ENCODE data around the gene GUCA2A. TPM values are rescaled to one million over a fixed set of nuclear protein-coding genes. Genes with fewer than 3 reads are reported as not detected.

The GUCA2A gene
- polyA plus RNA-seq, 3 donors: not detected

DNA sequence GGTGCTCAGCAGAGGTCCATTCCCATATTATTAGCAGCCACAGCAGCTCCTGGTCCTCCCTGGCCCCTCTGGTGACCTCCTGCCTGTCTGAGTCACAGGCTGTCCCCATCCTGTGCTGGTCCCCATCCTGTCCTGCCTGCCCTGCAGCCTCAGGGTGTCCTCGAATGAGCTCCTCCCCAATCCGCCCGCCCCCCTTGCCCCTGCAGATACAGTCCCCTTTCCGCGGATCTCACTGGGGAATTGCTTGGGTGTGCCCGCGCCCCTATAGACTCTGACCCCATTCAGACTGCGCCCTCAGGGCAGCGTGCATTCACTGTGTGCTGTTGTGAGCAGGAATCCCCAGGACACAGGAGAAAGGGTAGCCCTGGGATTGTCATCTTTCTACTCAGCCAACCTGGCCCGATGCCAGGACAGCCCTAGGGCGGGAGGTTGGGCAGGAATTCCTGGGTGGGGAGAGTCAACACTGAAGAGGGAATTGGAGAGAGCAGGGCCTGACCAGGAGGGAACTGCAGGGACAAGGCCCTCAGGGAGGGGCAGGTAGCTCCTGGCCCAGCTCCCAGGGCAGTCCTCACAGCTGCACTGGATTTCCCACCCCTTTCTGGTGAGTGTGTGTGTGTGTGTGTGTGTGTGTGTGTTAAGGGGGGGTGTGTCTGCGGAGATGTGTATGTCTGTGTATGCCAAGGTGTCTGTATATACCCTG, 1.1 kb upstream of the GUCA2A start:
- Mint-ChIP-seq H3K9me3 (peaks cover 0 to 10% (median 6%) of the 10 kb centered on the region in 7 donors), H3K27me3 (ENCODE audit: low read depth in 3 of 3) (peaks cover 5 to 9% (median 6%) of the 10 kb centered on the region in 3 donors), H3K36me3 (no peaks in the 10 kb centered on the region), H3K4me1 (peaks cover 16% of the 10 kb centered on the region), H3K4me3 (no peak overlapping the region), H3K27ac (no peak overlapping the region)
- H3K4me3 ChIP-seq (replicated peaks in 1 of 3; ENCODE audit: low read depth in 2 of 3, low read length in 3 of 3): no peak overlapping the region
- no peak overlapping the region for H3K4me2 ChIP-seq (replicated peaks; ENCODE audit: extremely low read depth, low read length, poor library complexity, severe bottlenecking)
- no peak for DNase-seq
- no peaks in the 10 kb centered on the region for H3K36me3 ChIP-seq (replicated peaks in 1 of 2; ENCODE audit: control insufficient read depth in 1 of 2, insufficient read depth in 2 of 2, low read length in 2 of 2)
- TF ChIP-seq, protein P1, sequence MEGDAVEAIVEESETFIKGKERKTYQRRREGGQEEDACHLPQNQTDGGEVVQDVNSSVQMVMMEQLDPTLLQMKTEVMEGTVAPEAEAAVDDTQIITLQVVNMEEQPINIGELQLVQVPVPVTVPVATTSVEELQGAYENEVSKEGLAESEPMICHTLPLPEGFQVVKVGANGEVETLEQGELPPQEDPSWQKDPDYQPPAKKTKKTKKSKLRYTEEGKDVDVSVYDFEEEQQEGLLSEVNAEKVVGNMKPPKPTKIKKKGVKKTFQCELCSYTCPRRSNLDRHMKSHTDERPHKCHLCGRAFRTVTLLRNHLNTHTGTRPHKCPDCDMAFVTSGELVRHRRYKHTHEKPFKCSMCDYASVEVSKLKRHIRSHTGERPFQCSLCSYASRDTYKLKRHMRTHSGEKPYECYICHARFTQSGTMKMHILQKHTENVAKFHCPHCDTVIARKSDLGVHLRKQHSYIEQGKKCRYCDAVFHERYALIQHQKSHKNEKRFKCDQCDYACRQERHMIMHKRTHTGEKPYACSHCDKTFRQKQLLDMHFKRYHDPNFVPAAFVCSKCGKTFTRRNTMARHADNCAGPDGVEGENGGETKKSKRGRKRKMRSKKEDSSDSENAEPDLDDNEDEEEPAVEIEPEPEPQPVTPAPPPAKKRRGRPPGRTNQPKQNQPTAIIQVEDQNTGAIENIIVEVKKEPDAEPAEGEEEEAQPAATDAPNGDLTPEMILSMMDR (IDR thresholded peaks at IDR 0.05): no peak
- H3K4me1 ChIP-seq (ENCODE audit: control insufficient read depth in 1 of 2, insufficient read depth in 2 of 2, low read length in 2 of 2): peaks cover 6 to 19% of the 10 kb centered on the region in 2 donors
- H3K27ac ChIP-seq (ENCODE audit: low read depth in 1 of 2, low read length in 2 of 2): no peak overlapping the region
- intact Hi-C loops (cut with micrococcal nuclease): no loop called here
- H3K27me3 ChIP-seq (ENCODE audit: control insufficient read depth in 2 of 2, insufficient read depth in 2 of 2, low read length in 2 of 2): no peaks in the 10 kb centered on the region
- H3K79me2 ChIP-seq (ENCODE audit: insufficient read depth, low read length): no peaks in the 10 kb centered on the region
- H3K9ac ChIP-seq (ENCODE audit: insufficient read depth, low read length, poor library complexity, severe bottlenecking): no peak overlapping the region
- H3K9me3 ChIP-seq (replicated peaks in 1 of 2; ENCODE audit: control insufficient read depth in 1 of 2, insufficient read depth in 1 of 2, low read length in 2 of 2): no peaks in the 10 kb centered on the region
- 80% methylated on average over 10 of the region's 12 CpGs for WGBS (ENCODE audit: insufficient coverage)
- H2AFZ ChIP-seq (ENCODE audit: insufficient read depth, low read depth, low read length, poor library complexity, severe bottlenecking): no peak overlapping the region
- no peaks in the 10 kb centered on the region for H4K20me1 ChIP-seq (ENCODE audit: insufficient read depth, low read length)

DNA sequence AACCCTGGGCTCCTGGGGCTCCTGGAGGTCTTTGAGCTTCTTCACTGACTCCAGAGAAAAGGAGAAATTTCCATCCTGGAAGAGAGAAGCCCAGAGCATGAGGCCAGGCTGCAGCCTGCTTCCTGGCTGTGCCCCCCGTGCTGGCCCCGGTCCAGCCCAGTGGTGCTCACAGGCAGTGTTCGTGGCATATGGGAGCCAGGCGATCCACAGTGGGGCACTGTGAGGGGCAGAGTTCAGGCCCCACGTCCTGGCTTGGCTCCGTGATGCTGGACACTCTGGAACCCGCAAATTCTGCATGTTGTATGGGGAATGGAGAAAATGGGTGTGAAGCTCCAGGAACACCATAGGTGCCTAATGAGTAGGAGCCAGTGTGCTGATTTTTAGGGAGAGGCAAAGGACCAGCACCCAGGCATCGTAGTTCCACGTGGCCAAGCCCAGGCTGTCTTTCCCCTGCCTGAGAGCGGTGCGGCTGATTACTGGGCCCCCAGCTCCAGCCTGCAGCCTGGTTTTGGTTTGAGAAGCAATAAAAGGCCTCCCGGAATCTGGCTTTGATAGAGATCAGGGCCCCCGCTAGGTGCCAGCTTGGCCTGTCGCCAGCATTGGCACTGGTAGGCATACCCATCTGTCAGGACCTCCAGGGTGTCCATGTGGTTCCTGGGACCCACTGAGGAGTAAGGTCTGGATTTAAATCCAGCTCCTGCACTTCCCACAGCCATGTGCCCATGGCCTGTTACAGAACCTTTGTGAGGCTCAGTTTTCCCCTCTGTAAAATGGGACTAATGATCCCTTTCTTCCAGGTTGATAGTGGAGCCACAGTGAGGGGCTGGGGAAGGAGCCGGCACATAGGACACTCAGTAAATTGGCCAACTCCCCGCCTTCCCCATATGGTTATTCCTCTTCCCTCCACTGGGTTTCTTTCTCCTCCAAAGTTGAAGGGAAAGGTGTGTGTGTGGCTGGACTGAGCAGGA, 725 bp downstream of the GUCA2A start:
- no peak overlapping the region for H3K4me3 ChIP-seq (replicated peaks in 1 of 3; ENCODE audit: low read depth in 2 of 3, low read length in 3 of 3)
- no peak overlapping the region for H3K27ac ChIP-seq (ENCODE audit: low read depth in 1 of 2, low read length in 2 of 2)
- TF ChIP-seq, protein P1 (IDR thresholded peaks at IDR 0.05): no peak
- H3K27me3 ChIP-seq (ENCODE audit: control insufficient read depth in 2 of 2, insufficient read depth in 2 of 2, low read length in 2 of 2): no peaks in the 10 kb centered on the region
- no peaks in the 10 kb centered on the region for H3K9me3 ChIP-seq (replicated peaks in 1 of 2; ENCODE audit: control insufficient read depth in 1 of 2, insufficient read depth in 1 of 2, low read length in 2 of 2)
- intact Hi-C loops (cut with micrococcal nuclease): no loop called here
- Mint-ChIP-seq H3K4me3 (no peak overlapping the region), H3K27me3 (ENCODE audit: low read depth in 3 of 3) (peaks cover 6 to 10% (median 9%) of the 10 kb centered on the region in 3 donors), H3K27ac (no peak overlapping the region), H3K4me1 (peaks cover 16% of the 10 kb centered on the region), H3K36me3 (no peaks in the 10 kb centered on the region), H3K9me3 (peaks cover 0 to 11% (median 8%) of the 10 kb centered on the region in 7 donors)
- H3K79me2 ChIP-seq (ENCODE audit: insufficient read depth, low read length): no peaks in the 10 kb centered on the region
- WGBS (ENCODE audit: insufficient coverage): 89% methylated on average over 12 of the region's 16 CpGs
- no peak overlapping the region for H2AFZ ChIP-seq (ENCODE audit: insufficient read depth, low read depth, low read length, poor library complexity, severe bottlenecking)
- H3K4me2 ChIP-seq (replicated peaks; ENCODE audit: extremely low read depth, low read length, poor library complexity, severe bottlenecking): no peak overlapping the region
- H4K20me1 ChIP-seq (ENCODE audit: insufficient read depth, low read length): no peaks in the 10 kb centered on the region
- peaks cover 6 to 18% of the 10 kb centered on the region in 2 donors for H3K4me1 ChIP-seq (ENCODE audit: control insufficient read depth in 1 of 2, insufficient read depth in 2 of 2, low read length in 2 of 2)
- no peak overlapping the region for H3K9ac ChIP-seq (ENCODE audit: insufficient read depth, low read length, poor library complexity, severe bottlenecking)
- DNase-seq: no peak
- no peaks in the 10 kb centered on the region for H3K36me3 ChIP-seq (replicated peaks in 1 of 2; ENCODE audit: control insufficient read depth in 1 of 2, insufficient read depth in 2 of 2, low read length in 2 of 2)
